ENCODE data around the gene CRACR2A. TPM values are rescaled to one million over a fixed set of nuclear protein-coding genes. Genes with fewer than 3 reads are reported as not detected.

Gene CRACR2A
- total RNA-seq, 4 donors from 2014 or later = 34.5 to 165 (median 85.8) TPM

GRCh38 chr12:3615862-3616261, 137.0 kb downstream of the CRACR2A start:
- Histone ChIP-seq H3K36me3 (peaks cover 0 to 8% (median 0%) of the 10 kb centered on the region in 4 donors), H3K9me3 (no peaks in the 10 kb centered on the region), H3K27ac (no peak overlapping the region), H3K4me1 (no peaks in the 10 kb centered on the region), H3K4me3 (no peak overlapping the region), H3K27me3 (no peaks in the 10 kb centered on the region)
- 90 to 95% methylated on average over 5 of the region's 5 CpGs for WGBS, 2 donors (ENCODE audit: low coverage in 1 of 2)
- TF ChIP-seq POLR2AphosphoS5 (IDR thresholded peaks at IDR 0.05) (no peak), CTCF (IDR thresholded peaks at IDR 0.05) (no peak), EP300 (IDR thresholded peaks at IDR 0.05; ENCODE audit: low read depth) (no peak), POLR2A (IDR thresholded peaks at IDR 0.05) (no peak)
- no peak for DNase-seq
- intact Hi-C loops (cut with DNase I; ENCODE audit: low total_unique reads) = no loop called here
- in situ Hi-C loops (cut with MboI; ENCODE audit: low pct_ligation_motif_present in 1 of 4, low pct_unique_long_range_greater_than_20kb in 1 of 4, low sequenced_read_pairs in 3 of 4) = no loop called here

- Histone ChIP-seq H3K36me3 (peaks cover 0 to 8% (median 0%) of the 10 kb centered on the region in 4 donors), H3K4me1 (no peaks in the 10 kb centered on the region), H3K9me3 (no peaks in the 10 kb centered on the region), H3K27me3 (no peaks in the 10 kb centered on the region), H3K27ac (no peak overlapping the region), H3K4me3 (no peak overlapping the region)
- no peak for DNase-seq
- WGBS, 2 donors (ENCODE audit: low coverage in 1 of 2) = 82 to 84% methylated on average over 7 to 16 of the region's 16 CpGs
- no peak for TF ChIP-seq POLR2A (IDR thresholded peaks at IDR 0.05)
- TF ChIP-seq CTCF (IDR thresholded peaks at IDR 0.05) = no peak
- no peak for TF ChIP-seq EP300 (IDR thresholded peaks at IDR 0.05; ENCODE audit: low read depth)
- in situ Hi-C loops (cut with MboI; ENCODE audit: low pct_ligation_motif_present in 1 of 4, low pct_unique_long_range_greater_than_20kb in 1 of 4, low sequenced_read_pairs in 3 of 4) = no loop called here
- intact Hi-C loops (cut with DNase I; ENCODE audit: low total_unique reads) = no loop called here
Observed at GRCh38 chr12:3614806-3615466, 138.0 kb downstream of the CRACR2A start.

GRCh38 chr12:3613641-3614395, 139.1 kb downstream of the CRACR2A start:
- TF ChIP-seq EP300 (IDR thresholded peaks at IDR 0.05; ENCODE audit: low read depth) (no peak), CTCF (IDR thresholded peaks at IDR 0.05) (no peak), POLR2AphosphoS5 (IDR thresholded peaks at IDR 0.05) (no peak), POLR2A (IDR thresholded peaks at IDR 0.05) (no peak)

GRCh38 chr12:3611860-3612703, 140.8 kb downstream of the CRACR2A start:
- intact Hi-C loops (cut with DNase I; ENCODE audit: low total_unique reads) = no loop called here
- DNase-seq = no peak
- H3K9me3 ChIP-seq = no peaks in the 10 kb centered on the region

More at GRCh38 chr12:3613641-3614395, 139.1 kb downstream of the CRACR2A start:
- Histone ChIP-seq H3K4me3 (no peak overlapping the region), H3K27me3 (no peaks in the 10 kb centered on the region), H3K4me1 (no peaks in the 10 kb centered on the region), H3K36me3 (peaks cover 0 to 8% (median 0%) of the 10 kb centered on the region in 4 donors), H3K27ac (no peak overlapping the region), H3K9me3 (no peaks in the 10 kb centered on the region)
- WGBS, 2 donors (ENCODE audit: low coverage in 1 of 2) = 87 to 93% methylated on average over 4 to 13 of the region's 13 CpGs
- in situ Hi-C loops (cut with MboI; ENCODE audit: low pct_ligation_motif_present in 1 of 4, low pct_unique_long_range_greater_than_20kb in 1 of 4, low sequenced_read_pairs in 3 of 4) = no loop called here
- intact Hi-C loops (cut with DNase I; ENCODE audit: low total_unique reads) = no loop called here
- DNase-seq = no peak

More at GRCh38 chr12:3611860-3612703, 140.8 kb downstream of the CRACR2A start:
- Histone ChIP-seq H3K27ac (no peak overlapping the region), H3K36me3 (peaks cover 0 to 8% (median 0%) of the 10 kb centered on the region in 4 donors), H3K4me3 (no peak overlapping the region), H3K4me1 (no peaks in the 10 kb centered on the region), H3K27me3 (no peaks in the 10 kb centered on the region)
- in situ Hi-C loops (cut with MboI; ENCODE audit: low pct_ligation_motif_present in 1 of 4, low pct_unique_long_range_greater_than_20kb in 1 of 4, low sequenced_read_pairs in 3 of 4) = no loop called here
- TF ChIP-seq EP300 (IDR thresholded peaks at IDR 0.05; ENCODE audit: low read depth) (no peak), POLR2AphosphoS5 (IDR thresholded peaks at IDR 0.05) (no peak), CTCF (IDR thresholded peaks at IDR 0.05) (no peak), POLR2A (IDR thresholded peaks at IDR 0.05) (no peak)
- WGBS, 2 donors (ENCODE audit: low coverage in 1 of 2) = 73 to 75% methylated on average over 5 to 8 of the region's 8 CpGs

Data from transverse colon (tissue), 4 donors.